ENCODE data around the gene TRIM17. TPM values are rescaled to one million over a fixed set of nuclear protein-coding genes. Genes with fewer than 3 reads are reported as not detected.

The TRIM17 gene
- total RNA-seq, 1 experiment from 2014 or later = 55.5 TPM

GRCh38 chr1:228387321-228387720 lies 29.3 kb downstream of the TRIM17 start:
- intact Hi-C loops (cut with micrococcal nuclease; ENCODE audit: unreplicated experiment) = no loop called here
- 0 out of 2 replicates have a peak, but pooled peaks cover 4% of the 10 kb centered on the region for H3K4me1 ChIP-seq (replicated peaks; ENCODE audit: insufficient read depth)
- ChIA-PET POLR2A (ENCODE audit: unreplicated experiment) (no interaction called here), CTCF (no interaction called here)
- no peaks in the 10 kb centered on the region for H3K79me2 ChIP-seq (ENCODE audit: low read depth)
- no peaks in the 10 kb centered on the region for H3K9me2 ChIP-seq (ENCODE audit: insufficient read depth)
- no peak overlapping the region for H3K4me2 ChIP-seq
- H3K27ac ChIP-seq = no peak overlapping the region
- peaks cover 4% of the 10 kb centered on the region; the same call in 1 of the 2 replicates for H3F3A ChIP-seq (ENCODE audit: insufficient read depth, low read depth)
- no peaks in the 10 kb centered on the region; the same call in 1 of the 2 replicates for H3K9me3 ChIP-seq (ENCODE audit: insufficient read depth, low read depth)
- no peak overlapping the region for H3K4me3 ChIP-seq
- no TSS peak for BruUV-seq (replicated peaks)
- DNase-seq = no peak
- no peaks in the 10 kb centered on the region for H3K27me3 ChIP-seq (ENCODE audit: insufficient read depth, low read depth)
- H4K20me1 ChIP-seq (ENCODE audit: insufficient read depth) = no peaks in the 10 kb centered on the region
- no peaks in the 10 kb centered on the region for H3K36me3 ChIP-seq (ENCODE audit: low read depth)
- no peak overlapping the region for H2AFZ ChIP-seq
- TF ChIP-seq CTCF (conservative IDR thresholded peaks at IDR 0.05) (no peak), EZH2 (IDR thresholded peaks at IDR 0.05; ENCODE audit: low read depth) (no peak)

- no peaks in the 10 kb centered on the region for H3K36me3 ChIP-seq (ENCODE audit: low read depth)
- no peaks in the 10 kb centered on the region for H3F3A ChIP-seq (ENCODE audit: insufficient read depth, low read depth)
- H2AFZ ChIP-seq = no peak overlapping the region
- ChIA-PET CTCF (no interaction called here), POLR2A (ENCODE audit: unreplicated experiment) (no interaction called here)
- no peaks in the 10 kb centered on the region for H3K4me1 ChIP-seq (replicated peaks; ENCODE audit: insufficient read depth)
- TF ChIP-seq CTCF (conservative IDR thresholded peaks at IDR 0.05) = no peak
- no peak for TF ChIP-seq EZH2 (IDR thresholded peaks at IDR 0.05; ENCODE audit: low read depth)
- DNase-seq = no peak
- intact Hi-C loops (cut with micrococcal nuclease; ENCODE audit: unreplicated experiment) = no loop called here
- no peak overlapping the region for H3K27ac ChIP-seq
- no peak overlapping the region for H3K4me3 ChIP-seq
- H3K4me2 ChIP-seq = no peak overlapping the region
- no peaks in the 10 kb centered on the region; the same call in 1 of the 2 replicates for H3K9me3 ChIP-seq (ENCODE audit: insufficient read depth, low read depth)
- BruUV-seq (replicated peaks) = no TSS peak
- no peaks in the 10 kb centered on the region for H3K9me2 ChIP-seq (ENCODE audit: insufficient read depth)
- H3K79me2 ChIP-seq (ENCODE audit: low read depth) = no peaks in the 10 kb centered on the region
- H3K27me3 ChIP-seq (ENCODE audit: insufficient read depth, low read depth) = no peaks in the 10 kb centered on the region
- no peaks in the 10 kb centered on the region for H4K20me1 ChIP-seq (ENCODE audit: insufficient read depth)
These were observed 31.4 kb downstream of the TRIM17 start for GRCh38 chr1:228385232-228385631.

GRCh38 chr1:228383773-228384172 lies 32.9 kb downstream of the TRIM17 start:
- no peaks in the 10 kb centered on the region for H4K20me1 ChIP-seq (ENCODE audit: insufficient read depth)
- DNase-seq = no peak
- no peak overlapping the region for H3K4me3 ChIP-seq
- H2AFZ ChIP-seq = no peak overlapping the region
- H3K4me1 ChIP-seq (replicated peaks; ENCODE audit: insufficient read depth) = peaks cover 10% of the 10 kb centered on the region
- H3K79me2 ChIP-seq (ENCODE audit: low read depth) = no peaks in the 10 kb centered on the region
- no peak overlapping the region for H3K4me2 ChIP-seq
- BruUV-seq (replicated peaks) = no TSS peak
- TF ChIP-seq EZH2 (IDR thresholded peaks at IDR 0.05; ENCODE audit: low read depth) (no peak), CTCF (conservative IDR thresholded peaks at IDR 0.05) (no peak)
- H3K27ac ChIP-seq = no peak overlapping the region
- no peaks in the 10 kb centered on the region for H3K36me3 ChIP-seq (ENCODE audit: low read depth)
- ChIA-PET CTCF (no interaction called here), POLR2A (ENCODE audit: unreplicated experiment) (no interaction called here)
- peaks cover 5% of the 10 kb centered on the region; the same call in 1 of the 2 replicates for H3F3A ChIP-seq (ENCODE audit: insufficient read depth, low read depth)
- H3K27me3 ChIP-seq (ENCODE audit: insufficient read depth, low read depth) = no peaks in the 10 kb centered on the region
- H3K9me2 ChIP-seq (ENCODE audit: insufficient read depth) = no peaks in the 10 kb centered on the region
- intact Hi-C loops (cut with micrococcal nuclease; ENCODE audit: unreplicated experiment) = no loop called here
- H3K9me3 ChIP-seq (ENCODE audit: insufficient read depth, low read depth) = no peaks in the 10 kb centered on the region; the same call in 1 of the 2 replicates
